Endothelial cell of hepatic sinusoid (primary cell): Measurements from ENCODE around the gene TUBB2B.

Experiments
- in situ Hi-C: cut with HindIII; loops from 2 replicates; pipeline ENCODE4 v1.10.0; 2017; ENCODE audit warnings: low sequenced_read_pairs

TUBB2B gene

DNA sequence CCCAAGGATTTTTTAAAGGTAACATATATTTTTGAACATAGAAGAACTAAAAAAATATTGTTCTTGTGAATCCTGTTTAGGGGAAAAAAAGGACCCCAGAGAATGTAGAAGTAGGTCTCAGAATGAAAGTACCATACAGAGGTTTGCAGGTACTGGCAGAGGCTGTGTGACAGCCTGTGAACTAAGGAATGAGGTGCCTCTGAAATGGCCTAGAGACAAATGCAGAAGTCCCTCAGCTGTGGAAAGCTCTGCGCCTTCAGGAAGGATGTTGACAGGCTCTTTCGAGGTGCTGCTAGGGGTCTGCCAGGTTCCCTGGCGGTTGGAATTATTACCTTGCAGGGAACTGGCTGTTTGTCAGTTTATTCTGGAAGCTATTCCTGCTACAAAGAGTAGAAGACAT, 8.6 kb upstream of the TUBB2B start:
- in situ Hi-C loops = no loop called here

- in situ Hi-C loops = no loop called here
Observed at GRCh38 chr6:3235486-3235885, 8.0 kb upstream of the TUBB2B start.

DNA sequence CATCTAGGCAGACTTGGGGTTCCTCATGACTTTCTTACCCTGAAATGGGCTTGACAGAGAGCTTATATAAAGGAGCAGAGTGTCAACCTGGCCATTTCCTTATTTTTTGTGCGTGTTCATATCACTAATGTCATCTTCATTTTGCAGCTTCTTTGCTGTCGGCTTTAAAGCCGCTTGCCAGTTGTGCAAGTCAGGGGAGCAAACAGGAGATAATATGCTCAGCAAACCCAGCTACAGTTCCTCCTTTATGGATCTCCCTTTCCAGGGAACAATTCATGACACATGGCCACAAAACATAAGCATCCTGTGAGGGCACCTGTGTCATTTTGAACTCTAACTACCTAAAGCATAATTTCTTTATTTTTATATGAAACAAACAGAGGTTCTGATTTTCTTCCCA, 6.5 kb upstream of the TUBB2B start:
- in situ Hi-C loops = no loop called here

DNA sequence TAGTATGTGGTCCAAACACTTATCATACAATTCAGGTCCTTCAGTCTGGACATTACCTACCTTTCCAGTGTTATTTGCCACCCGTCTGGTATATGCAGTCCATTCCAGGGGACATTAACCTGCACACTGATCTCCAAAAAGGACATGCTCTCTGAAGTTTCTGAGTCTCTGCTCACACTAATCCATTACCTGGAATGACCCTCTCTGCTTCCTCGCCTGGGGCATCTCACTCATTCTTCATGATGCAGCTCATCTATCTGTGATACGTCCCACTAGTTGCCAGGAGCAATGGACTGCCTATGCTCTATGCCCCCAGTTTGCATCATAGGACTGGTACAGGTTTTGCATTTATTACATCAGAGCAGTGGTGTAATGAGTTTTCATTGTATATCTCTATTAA, 5.9 kb upstream of the TUBB2B start:
- in situ Hi-C loops = no loop called here

GRCh38 chr6:3232017-3232945, 4.8 kb upstream of the TUBB2B start:
- in situ Hi-C loops = no loop called here

DNA sequence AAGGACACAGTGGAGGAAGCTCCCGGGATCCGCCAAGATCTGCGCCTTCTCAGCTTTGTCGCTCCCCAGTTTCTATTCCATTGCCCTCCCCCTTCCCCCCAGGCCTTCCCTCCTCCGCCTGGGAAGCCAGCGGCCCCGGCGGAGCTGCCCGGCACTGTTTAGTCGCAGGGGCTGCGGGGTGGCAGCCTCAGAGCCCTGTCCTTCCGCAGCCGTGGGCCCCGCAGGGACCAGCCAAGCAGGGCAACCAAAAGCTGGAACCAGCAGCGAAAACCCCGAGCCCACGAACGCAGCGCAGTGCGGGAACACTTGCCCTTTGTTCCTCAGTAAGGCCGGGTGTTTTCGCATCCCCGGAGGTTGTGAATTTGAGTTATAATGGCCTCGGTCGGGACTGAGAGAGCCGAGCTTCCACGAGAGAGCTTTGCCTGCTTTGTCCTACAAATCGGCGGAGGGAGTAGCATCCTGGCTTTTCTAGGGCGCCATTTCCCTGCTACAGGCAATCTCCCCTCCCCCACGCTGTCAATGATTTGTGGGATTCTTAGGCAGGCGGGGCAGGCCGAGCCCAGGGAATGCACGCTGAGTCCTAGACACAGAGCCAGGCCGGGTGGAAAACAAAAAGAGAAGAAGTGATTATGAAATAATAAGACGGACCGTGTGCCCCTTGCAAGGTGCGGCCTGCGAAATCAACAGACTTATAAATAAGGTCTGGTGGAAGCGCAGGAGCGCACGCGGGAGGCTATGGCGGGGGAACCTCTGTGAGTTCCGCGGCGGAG, 4.0 kb upstream of the TUBB2B start:
- in situ Hi-C loops = no loop called here

GRCh38 chr6:3230900-3231246, 3.4 kb upstream of the TUBB2B start:
- in situ Hi-C loops = no loop called here

DNA sequence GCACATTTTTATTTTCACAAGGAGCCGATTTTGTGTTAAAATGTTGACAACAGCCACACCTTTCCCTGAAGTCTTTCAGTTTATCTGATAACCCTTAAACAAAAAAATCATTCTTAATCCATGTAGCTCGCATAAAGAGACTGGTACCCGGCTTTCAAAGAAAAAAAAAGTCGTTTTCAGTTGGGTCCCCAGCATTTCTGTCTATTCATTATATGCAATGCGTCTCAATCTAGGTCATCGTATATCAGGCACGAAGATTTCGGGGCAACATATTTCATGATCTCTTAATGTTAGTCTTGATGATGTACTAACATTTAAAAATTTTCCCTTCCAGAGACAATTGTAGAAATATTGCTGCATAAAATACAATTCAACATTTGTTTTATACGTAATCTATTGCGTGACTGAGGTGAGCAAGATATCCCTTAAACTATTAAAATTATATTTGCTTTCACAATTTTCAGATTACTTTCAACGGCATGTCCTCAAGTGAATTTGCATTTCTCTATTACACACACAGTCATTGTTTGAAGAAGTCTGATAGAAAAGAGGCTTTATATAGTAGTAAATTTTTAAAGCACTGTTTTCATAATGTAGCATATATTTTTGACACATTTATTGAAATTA, 2.9 kb upstream of the TUBB2B start:
- in situ Hi-C loops = no loop called here

GRCh38 chr6:3229566-3230178, 2.2 kb upstream of the TUBB2B start:
- in situ Hi-C loops = loop anchor here (5.0 kb wide), 1 partner anchor 92 kb away; no protein-coding TSS in a partner anchor

GRCh38 chr6:3228771-3229565, 1.5 kb upstream of the TUBB2B start:
- in situ Hi-C loops = loop anchor here (5.0 kb wide), 1 partner anchor 92 kb away; no protein-coding TSS in a partner anchor

- in situ Hi-C loops = loop anchor here (5.0 kb wide), 1 partner anchor 91 kb away; no protein-coding TSS in a partner anchor
Observed at GRCh38 chr6:3228046-3228671, 706 bp upstream of the TUBB2B start.

DNA sequence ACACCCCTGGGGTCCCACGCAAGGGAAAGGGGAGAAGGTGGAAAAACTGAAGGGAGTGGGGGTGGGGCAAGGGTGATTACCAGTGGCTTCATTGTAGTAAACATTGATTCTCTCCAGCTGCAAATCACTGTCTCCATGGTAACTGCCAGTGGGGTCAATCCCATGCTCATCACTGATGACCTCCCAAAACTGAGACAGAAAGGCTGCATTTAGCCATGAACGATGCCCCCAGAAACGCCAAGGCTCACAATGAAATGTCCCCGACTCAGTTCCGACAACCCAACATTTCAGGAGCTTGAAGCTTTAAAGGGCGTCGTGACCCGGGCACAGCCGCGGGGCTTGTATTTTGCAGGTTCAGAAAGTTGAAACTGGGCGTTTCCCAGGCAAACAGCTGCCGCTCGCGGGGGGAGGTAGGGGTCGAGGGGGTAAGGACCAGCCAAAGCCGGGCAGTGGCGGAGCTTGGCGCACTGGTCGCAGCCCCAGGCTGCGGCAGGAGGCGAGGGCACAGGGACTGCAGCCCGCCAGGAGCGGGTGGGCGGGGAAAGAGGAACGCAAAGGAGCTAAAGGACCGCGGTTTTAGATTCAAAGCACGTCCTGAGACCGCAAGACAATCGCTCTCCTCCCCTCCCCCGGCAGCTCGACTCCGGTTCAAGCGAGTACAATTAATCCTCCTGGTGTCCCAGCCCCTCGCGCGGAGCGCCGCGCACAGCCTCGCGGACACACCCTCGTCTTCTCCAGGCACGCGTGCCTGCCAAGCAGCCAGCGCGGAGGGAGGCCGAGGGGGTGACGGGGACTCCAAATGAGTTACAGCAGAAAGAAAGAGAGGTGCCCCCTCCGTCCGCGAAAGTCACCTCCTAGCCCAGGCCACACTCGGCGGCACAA, 731 bp downstream of the TUBB2B start:
- in situ Hi-C loops = loop anchor here (5.0 kb wide), 1 partner anchor 89 kb away; no protein-coding TSS in a partner anchor

DNA sequence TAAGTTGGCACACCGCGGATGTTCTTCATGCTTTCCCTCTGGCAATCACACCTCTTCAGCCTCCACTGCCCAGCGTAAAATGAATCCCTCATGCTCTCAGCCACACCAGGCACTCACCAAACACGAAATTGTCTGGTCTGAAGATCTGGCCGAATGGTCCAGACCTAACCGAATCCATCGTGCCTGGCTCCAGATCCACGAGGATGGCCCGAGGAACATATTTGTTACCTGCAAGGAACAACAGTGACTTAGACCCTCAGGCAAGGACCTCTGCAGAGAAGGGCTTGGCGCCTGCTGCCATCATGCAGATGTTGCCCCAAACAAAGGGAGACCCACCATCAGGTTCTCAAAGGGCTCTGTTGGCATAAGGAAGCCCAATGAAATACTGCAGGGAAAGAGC, 1.4 kb downstream of the TUBB2B start:
- in situ Hi-C loops = loop anchor here (5.0 kb wide), 1 partner anchor 89 kb away; no protein-coding TSS in a partner anchor

DNA sequence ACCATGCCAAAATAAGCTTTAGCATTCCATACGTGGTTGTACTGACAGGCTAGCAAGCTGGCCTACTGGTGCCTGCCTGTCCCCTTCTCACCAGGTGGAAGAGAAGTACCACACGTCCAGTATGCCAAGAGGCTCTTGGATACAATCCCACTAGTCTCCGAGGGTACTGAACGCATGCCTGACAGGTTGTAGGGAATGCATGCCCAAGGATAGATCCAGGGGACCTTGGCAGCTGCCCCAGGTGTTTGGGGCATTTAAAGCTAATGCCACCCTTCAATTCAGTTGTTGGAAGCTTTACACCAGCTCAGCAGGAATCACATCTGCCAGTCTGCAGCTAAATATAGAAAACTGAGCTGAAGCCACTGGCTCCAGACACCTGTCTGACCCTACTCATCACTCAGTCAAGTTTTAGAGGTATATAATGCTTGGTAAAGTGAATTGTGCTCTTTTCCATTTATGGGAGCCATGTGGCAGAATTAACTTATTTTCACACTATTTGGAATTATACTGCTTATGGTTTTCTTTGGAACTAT, 4.9 kb downstream of the TUBB2B start:
- in situ Hi-C loops = no loop called here

DNA sequence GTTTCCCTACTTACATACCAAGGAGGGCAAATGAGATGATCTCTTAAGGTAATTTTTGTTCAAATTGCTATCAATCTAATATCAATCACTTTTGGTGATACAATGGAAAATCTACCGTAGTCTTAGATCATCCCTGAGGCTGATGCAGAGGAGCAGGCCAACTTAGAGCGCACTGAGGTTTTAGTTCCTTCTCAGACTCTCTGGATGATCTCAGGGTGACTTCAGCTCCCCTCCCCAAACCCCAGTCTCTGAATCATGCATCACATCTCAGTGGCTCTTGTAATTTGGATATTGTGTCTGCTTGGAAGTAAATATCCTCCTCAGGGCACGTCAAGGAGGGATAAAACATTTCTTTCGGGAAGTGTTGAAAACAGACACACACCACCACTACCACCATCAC, 5.9 kb downstream of the TUBB2B start:
- in situ Hi-C loops = no loop called here

- in situ Hi-C loops = no loop called here
Observed at GRCh38 chr6:3220366-3220765, 7.1 kb downstream of the TUBB2B start.

DNA sequence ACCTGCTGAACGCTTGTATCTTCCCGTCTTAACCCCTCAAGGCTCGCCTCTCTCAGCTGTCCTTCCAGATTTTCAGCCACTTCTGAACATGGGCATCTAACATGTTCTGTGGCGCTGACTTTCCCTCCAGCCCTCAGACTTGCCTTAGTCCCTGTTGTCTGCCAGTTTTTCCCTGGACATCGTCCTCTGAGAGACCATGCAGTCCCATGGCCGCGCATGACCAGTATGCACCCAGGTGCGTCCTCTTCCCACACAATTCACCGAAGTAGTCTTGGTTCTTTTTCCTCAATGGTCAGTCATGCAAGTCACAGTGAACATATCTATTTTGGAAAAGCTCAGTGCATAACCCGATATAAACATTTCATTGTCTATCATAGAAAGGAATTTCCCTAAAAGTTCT, 9.2 kb downstream of the TUBB2B start:
- in situ Hi-C loops = no loop called here

DNA sequence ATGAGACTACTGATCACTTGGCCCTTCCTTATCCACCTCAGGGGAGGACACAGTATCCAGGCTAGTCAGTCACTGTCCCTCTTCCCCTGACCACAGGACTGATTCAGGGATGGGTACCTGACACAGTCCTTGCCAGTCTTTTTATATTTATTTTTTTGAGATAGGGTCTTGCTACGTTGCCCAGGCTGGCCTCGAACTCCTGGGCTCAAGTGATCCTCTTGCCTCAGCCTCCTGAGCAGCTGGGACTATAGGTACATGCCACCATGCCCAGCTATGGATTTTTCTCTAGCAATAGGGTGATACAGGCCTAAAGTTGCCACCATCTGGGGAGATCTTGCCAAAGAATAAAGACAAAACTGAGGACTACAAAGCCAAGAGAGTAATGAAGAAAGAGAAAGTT, 10.2 kb downstream of the TUBB2B start:
- in situ Hi-C loops = no loop called here
